Adrenal gland (tissue), 5 donors: ENCODE data around the gene SOX1.

ENCODE experiments used
- CTCF ChIP-seq, 6 experiments: fragments of 450-650 bp in 4 of 6; fragments of 200-600 bp in 2 of 6; sonication (generic) in 1 of 6; IDR thresholded peaks; 1 replicate in 5 of 6; 2 replicates in 1 of 6; pipeline versions ENCODE4 v1.5.1 to v1.8.0; 2016 to 2021; ENCODE audit warnings: antibody characterized with exemption in 6 of 6, mild to moderate bottlenecking in 2 of 6, moderate library complexity in 1 of 6
- POLR2A ChIP-seq, 2 donors: fragments of 450-650 bp; IDR thresholded peaks; one replicate each; pipeline ENCODE4 v1.6.1; 2017; ENCODE audit warnings: antibody characterized with exemption in 2 of 2, mild to moderate bottlenecking in 2 of 2, moderate library complexity in 1 of 2
- donor health status: DM: no; HTN: no; CAD: no.

DNA sequence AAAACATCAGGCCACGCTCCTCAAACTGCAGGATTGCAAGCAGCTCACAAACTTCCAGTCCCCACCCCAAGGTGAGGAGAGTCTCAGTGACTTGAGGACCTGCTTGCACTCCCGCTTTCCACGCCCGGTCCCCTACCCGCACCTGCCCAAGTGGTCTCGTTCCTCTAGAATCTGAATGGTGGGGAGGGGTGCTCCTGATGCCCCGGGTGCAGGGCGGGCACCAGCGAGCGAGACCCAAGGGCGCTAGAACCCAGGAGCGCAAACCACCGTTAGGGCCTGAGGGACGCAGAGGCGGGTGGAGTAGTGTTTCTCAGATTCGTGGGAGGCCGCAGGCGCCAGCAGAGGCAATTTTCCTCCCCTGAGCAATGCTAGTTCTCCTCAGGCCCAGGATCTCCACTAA is 40.3 kb downstream of the SOX1 start:
- TF ChIP-seq POLR2A (IDR thresholded peaks at IDR 0.05) (no peak), CTCF (IDR thresholded peaks at IDR 0.05) (no peak)
